ENCODE measurements around the gene CX3CL1.

- TF ChIP-seq CTCF (optimal IDR thresholded peaks at IDR 0.05 in 1 of 3, IDR thresholded peaks at IDR 0.05 in 1 of 3, conservative IDR thresholded peaks at IDR 0.05 in 1 of 3; ENCODE audit: extremely low read depth in 1 of 3, insufficient read depth in 2 of 3, low read length in 3 of 3): no peak
- TF ChIP-seq EZH2 (IDR thresholded peaks at IDR 0.05; ENCODE audit: low read length): no peak
These were observed 41.0 kb downstream of the CX3CL1 start for GRCh38 chr16:57413301-57413730.

Measured in keratinocyte (primary cell).